ENCODE results near the gene KCNMA1.

GRCh38 chr10:77359950-77360520 lies 277.6 kb downstream of the KCNMA1 start:
- TF ChIP-seq SUZ12 (IDR thresholded peaks at IDR 0.05; ENCODE audit: extremely low read depth, insufficient read depth, insufficient read length) (no peak), YY1 (IDR thresholded peaks at IDR 0.05; ENCODE audit: insufficient read depth, insufficient read length) (no peak)

All from NT2/D1 (cell line).